NCI-H774 (cell line): Measurements from ENCODE around the gene SREBF2.

ENCODE experiments used
- DNase-seq: peaks from one replicate; lab custom pipeline; 2025; lab: John Stamatoyannopoulos, UW

The SREBF2 gene

DNA sequence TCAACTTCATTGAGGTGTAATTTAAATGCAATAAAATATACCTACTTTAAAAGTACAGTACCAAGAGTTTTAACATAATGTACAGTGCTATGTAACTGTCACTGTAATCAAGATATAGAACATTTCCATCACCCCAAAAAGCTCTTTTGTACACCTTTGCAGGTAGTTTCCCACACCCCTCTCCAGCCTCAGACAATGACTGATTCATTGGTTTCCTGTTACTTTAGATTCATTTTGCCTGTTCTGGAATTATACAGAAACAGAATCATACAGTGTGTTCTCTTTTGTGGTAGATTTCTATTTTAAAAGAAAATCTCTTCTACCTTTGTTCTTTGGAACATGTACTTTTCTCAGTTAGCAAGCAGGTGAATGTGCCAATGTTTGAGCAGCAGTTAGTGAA is 43.8 kb downstream of the SREBF2 start:
- no peak for DNase-seq

DNA sequence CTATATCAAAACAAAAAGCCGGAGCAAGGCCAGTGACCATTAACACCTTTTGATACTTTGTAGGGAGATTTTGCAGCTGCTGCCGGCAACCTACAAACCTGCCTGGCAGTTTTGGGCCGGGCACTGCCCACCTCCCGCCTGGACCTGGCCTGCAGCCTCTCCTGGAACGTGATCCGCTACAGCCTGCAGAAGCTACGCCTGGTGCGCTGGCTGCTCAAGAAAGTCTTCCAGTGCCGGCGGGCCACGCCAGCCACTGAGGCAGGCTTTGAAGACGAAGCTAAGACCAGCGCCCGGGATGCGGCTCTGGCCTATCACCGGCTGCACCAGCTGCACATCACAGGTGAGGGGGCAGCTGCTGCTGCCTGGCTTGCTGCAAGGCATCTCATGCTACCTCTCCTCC is 47.7 kb downstream of the SREBF2 start:
- no peak for DNase-seq

DNA sequence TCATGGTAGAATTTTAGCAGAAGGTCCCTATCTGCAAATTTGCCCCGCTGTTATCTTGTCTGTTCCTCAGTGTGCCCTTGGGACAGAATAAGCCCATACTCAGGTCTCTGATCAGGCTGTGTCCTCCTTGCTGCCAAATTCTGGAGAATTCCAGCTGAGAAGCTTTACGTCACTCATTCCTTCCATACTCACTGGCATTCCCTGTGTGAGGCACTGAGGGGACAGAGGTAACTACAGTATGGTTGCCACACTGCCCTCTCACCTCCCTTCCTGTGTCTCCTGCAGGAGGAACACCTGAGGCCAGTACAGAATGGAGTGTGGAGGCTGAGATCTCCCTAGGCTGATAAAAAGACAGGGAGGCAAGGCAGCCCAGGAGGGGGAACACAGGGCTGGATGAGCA is 50.5 kb downstream of the SREBF2 start:
- no peak for DNase-seq

DNA sequence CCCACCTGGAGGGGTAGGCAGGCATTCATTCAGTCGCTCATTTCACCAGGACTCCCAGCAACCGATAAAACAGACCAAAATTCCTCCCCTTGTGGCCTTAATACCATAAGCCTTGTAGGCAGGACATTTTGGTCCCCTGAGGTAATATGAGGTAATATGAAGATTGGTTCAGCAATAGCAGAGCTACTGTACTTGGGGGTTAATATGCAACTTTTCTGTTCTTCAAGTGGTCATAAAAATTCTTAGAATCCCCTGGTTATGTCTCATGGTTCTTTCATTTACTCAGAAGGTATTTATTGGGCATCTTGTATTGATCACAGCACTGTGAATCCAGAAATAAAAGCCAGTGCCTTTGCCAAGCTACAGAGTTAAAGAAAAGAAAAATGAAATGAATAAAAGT is 52.2 kb downstream of the SREBF2 start:
- no peak for DNase-seq

DNA sequence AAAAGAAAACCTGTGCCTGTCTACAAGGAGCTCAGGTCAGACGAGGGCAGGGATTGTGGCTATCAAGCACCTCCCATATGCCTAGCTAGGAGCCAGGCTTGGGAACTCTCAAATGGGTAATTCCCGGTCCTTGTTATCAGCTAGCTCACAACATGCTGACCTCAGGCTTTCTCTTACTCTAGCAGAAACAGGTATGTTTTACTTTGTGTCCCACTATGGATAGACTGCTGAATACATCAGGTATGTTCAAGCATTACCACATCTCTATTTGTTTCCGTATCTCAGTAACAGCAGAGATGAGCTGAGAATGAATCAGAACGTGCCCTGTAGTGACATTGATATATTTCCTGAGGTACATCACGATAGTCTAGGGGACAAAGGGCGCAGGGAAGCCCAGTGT is 52.6 kb downstream of the SREBF2 start:
- DNase-seq, result no peak

DNA sequence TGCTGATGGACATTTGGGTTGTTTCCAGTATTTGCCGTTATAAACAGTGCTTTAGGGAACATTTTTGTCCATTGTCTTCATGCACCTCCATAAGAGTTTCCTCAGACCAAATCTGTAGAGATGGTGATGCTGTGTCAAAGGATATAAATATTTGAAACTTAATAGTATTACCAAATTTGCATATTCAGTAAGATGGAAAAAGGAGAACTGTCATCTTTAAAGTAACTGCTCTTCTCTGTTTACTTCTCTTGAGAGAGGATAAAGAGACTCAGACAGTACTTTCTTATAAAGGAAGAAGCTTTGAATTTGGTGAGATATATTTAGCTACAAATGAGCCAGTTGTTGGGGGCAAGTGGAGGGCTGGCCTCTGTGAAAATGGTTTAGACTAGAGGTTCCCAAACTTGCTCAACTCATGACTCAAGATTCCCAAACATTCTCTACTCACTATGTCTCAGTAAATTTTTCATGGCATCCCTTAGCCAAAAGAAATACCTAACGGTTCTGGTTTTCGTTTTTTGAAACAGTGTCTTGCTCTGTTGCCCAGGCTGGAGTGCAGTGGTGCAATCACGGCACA is 55.8 kb downstream of the SREBF2 start:
- no peak for DNase-seq

DNA sequence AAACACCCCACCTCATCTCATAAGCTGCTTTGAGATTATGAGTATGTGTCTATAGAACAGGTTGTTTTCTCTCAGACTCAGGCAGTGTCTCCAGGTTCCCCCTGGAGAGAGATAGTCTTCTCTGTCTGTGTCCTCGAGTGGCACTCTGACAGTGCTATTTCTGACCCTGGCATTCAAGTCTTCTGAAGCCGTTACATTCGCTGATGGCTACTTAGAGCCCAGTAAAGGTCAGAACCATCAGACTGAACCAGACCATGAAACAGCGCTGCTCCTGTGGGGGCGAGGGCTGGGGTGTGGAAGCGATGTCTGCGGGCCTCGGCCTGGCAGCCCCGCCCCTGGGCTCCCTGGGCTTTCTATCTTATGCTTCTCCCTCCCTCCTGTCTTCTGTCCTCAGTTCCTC is 58.5 kb downstream of the SREBF2 start:
- no peak for DNase-seq

DNA sequence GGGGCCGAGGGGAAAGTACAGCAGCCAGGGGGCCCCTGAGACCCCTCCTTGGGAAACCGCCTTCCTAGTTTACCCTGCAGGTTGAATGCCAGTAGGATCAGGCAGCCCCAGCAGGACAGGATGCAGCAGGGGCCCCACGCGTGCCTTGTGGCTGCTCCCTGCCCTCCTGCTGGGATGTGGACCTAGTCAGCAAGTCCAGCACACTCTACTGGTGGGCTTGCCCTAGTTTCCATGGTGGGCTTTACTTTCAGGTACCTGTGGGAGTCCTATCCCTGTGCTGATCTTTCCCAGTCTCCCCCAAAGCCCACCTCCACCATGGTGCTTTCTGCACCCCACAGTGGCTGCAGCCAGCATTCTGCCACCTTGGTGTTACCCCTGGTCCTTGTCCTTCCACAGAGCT is 59.8 kb downstream of the SREBF2 start:
- no peak for DNase-seq

DNA sequence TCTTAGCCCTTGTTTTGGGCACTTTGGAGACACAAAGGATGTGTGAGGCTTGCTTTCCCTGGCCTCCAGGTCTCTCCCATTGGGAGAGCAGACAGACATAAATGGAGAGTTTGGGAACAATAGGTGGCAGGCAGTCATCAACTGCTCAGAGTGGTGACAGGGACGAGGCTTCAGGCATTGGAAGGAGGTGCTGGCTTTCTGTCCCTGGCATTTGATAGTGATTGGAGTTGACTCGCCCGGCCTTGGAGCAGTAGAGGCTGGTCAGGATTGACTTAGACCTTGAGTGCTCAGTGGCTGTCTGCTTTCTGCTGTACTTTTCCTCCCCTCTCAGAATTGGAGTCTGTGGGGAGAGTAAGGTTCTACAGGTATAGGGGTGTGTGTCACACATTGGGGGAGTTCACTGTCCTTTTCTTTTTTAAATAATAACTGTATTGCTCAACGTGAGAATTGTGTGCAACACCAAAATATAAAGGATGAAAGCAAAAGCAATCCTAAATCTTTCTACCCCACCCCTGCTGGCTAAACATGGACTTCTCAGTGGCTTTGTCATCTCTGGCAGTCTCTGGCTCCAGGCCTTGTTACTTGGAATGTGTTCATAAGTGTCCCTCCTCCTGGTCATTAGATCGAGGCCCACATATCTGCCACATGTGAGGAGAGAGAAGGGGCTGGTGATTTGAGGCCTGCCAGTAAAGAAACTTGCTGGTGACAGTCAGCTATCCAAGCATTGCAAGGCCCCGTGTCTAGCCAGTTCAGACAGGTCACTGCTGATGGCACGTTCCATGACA is 60.9 kb downstream of the SREBF2 start:
- no peak for DNase-seq

DNA sequence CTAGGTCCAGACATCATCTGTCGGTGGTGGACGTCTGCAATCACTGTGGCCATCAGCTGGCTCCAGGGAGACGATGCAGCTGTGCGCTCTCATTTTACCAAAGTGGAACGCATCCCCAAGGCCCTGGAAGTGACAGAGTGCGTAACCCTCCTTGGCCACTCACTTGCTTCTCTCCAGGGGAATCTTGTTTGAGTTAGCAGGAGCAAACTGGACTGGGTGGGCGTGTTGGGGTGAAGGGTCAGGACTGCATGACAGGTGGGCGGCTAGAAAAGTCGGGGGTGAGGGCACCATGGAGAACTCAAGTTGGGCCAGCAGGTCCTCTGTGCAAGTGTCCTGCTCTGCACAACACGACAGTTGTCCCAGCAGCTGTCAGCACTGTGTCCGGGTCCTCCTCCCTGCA is 65.7 kb downstream of the SREBF2 start:
- DNase-seq, result no peak

DNA sequence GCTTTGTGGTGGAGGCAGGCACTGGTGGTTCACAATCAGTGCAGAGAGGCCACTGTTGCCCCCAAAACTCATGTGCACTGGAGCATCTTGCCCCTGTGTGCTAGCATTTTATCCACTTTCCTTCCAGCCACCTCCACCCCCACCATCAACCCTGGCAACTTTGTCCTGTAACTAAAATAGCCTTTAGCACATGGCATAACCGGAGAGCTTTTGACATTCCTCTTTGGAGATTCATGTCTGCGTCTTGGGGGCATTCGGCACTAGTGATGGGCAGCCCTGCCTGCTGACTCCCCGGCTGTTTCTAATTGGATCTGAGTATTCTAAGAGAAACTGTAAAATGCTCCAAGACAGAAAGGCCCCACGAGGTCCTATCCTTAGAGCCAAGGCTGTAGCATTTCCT is 66.2 kb downstream of the SREBF2 start:
- no peak for DNase-seq

DNA sequence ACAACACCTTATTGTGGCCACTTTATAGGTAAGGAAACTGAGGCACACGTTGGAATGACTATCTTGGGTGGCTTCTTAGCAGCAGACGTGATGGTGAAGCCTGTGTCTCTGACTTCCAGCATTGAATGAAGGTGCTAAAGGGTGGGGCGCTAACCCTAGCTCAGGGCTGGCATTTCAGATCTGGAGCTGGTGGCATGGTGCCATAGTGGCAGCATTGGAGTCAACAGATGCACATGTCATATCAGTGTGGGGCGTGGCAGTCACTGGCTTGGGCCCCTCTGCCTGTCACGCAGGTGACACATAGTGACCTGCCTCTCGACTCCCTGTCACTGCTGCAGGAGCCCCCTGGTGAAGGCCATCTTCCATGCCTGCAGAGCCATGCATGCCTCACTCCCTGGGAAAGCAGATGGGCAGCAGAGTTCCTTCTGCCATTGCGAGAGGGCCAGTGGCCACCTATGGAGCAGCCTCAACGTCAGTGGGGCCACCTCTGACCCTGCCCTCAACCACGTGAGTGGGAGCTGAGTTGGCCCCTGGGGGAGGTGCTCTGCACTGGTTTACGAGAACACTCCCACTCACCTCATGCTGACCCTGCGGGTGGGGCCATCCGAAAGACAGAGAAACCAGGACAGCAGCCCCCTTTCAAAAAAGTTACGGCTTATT is 67.2 kb downstream of the SREBF2 start:
- DNase-seq, result no peak

DNA sequence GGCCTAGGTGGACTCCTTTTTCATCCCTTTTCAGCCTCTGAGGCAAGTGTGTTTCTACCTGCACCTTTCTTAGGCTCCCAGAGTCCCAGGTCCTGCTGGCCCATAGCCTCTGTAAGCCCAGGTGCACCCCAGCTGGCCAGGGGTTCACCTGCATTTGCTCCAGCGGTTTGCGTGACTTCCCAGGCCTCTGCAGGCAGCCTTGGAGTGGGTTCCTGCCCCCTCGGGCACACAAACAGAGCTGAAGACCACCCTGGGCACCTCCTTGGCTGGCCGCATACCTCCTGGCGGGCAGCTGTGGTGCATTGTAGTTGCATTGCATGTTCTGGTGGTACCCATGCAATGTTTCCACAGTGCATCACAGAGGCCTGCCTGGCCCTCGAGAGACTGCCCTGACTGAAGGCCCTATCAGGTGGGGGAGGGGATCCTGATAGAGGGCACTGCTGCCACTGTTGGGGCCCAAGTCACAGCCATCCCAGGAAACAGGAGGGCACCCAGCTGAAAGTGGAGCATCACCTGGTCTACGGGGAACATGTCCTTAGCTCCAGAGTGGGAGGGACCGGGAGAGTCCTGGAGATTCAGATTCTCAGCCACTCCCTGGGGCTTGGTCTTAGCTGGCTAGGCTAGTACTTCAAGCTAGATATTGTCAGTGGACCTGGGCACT is 67.9 kb downstream of the SREBF2 start:
- DNase-seq, result no peak

DNA sequence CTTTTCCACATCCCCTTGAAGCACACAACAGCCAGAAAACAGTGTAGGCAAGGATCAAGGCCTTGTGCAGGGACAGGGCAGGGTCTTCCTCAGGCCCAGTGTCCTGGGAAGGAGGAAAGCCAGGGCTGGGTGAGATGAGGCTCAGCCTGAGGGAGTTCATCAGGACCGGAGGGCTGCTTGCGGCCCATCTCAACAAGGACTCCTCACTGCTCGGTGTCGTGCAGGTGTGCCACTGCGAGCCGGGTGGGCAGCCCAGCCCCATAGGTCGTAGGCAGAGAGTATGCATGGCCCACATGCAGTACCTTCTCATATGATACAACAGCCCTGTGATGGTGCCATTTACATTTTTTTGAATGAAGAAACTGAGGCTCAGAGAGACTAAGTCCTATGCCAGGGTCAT is 69.1 kb downstream of the SREBF2 start:
- DNase-seq, result no peak

DNA sequence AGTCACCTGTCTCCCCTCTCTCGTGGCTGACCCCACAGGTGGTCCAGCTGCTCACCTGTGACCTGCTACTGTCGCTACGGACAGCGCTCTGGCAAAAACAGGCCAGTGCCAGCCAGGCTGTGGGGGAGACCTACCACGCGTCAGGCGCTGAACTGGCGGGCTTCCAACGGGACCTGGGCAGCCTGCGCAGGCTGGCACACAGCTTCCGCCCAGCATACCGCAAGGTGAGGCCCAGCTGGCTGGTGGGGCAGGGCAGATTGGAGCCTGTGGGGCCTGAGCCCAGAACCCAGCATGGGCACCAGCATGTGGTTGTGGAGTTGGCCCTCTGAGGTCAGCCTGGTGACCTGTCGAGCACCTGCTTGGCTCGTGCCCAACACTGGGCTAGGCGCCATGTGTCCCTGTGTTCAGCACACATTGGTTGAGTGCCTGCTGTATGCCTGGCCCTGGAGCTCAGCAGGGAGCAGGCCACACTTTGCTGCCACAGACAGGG is 70.1 kb downstream of the SREBF2 start:
- DNase-seq, result no peak

DNA sequence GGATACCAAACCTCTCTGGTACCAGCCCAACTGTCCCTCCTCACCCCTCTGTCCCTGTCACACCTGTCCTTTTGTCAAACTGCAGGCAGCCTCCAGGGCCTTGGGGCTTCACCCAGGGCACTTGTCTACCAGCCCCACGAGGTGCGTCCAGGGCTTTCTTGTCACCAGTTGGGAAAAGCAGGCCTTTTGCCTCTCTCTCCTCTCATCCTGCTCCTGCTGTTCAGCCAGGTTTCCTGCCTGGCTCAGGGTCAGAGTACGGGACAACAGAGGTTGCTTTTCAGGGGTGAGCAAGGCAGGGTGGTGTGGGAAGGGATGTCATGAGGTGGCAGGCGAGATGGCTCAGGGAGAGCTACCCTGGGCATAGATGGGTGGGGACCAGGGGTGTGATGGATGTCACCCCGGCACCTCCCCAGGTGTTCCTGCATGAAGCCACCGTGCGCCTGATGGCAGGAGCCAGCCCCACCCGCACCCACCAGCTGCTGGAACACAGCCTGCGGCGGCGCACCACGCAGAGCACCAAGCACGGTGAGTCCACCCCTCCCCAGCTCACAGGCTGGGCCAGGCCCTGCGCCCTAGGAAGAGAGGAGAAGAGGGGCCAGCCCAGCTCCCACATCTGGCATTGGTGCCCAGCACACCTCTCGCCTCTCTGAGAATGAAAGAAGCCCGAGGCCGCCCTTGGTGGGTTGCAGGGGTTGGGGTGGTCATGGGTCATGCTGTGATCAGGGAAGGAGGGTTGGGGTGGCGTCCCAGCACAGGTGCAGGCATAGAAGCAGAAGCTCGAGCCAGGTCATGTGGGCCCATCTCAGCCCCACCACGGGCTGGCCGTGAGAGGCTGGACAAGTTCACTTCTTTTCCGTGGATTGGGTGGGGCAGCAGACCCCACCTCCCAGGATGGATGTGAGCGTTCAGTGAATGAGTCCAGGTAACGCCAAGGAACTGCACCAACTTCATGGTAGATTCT is 71.8 kb downstream of the SREBF2 start:
- no peak for DNase-seq

DNA sequence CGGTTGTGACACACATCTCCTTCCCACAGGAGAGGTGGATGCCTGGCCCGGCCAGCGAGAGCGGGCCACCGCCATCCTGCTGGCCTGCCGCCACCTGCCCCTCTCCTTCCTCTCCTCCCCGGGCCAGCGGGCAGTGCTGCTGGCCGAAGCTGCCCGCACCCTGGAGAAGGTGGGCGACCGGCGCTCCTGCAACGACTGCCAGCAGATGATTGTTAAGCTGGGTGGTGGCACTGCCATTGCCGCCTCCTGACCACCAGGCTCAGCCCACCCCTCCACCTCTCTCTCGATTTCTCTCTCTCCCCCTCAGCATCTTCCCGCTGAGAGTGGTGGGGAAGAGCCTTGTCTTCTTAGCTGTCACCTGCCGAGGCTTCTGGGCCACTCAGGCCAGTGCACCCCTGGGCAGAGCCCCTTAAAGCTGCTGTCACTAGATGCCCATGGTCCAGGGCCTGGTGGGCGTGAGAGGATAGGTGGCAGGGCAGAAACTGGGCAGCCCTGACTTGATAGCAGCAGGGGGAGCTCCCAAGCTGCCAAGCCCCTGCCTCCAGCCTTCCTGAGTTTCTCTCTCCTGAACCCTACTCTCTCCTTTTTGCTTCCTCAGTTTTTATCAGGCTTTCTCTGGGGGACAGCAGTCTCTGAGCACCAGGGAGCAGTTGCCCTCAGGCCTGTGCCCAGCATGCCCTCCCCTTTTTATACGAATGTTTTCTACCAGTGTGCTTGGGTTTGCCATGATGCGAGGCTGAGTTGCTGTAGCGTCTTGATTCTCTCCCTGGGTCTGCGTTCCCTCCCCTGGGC is 72.7 kb downstream of the SREBF2 start:
- no peak for DNase-seq

DNA sequence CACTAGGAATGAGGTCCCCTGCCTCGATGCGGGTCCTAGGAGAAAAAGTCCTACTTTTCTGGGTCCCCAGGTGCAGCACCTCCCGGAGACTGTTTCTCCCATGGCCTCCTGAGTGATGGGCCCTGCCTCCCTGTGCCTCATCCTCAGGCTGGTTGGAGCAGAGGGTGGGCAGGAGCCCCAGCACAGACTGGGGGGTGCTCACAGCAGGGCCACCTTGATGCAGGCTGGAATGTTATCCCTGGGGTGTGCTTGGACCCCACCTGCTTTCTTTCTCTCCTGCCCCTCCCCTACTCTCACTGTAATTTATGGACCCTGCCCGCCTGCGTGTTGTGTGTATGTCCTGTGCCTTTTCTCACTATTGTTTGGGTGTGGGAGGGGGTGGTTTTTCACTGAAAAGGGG is 73.9 kb downstream of the SREBF2 start:
- no peak for DNase-seq

DNA sequence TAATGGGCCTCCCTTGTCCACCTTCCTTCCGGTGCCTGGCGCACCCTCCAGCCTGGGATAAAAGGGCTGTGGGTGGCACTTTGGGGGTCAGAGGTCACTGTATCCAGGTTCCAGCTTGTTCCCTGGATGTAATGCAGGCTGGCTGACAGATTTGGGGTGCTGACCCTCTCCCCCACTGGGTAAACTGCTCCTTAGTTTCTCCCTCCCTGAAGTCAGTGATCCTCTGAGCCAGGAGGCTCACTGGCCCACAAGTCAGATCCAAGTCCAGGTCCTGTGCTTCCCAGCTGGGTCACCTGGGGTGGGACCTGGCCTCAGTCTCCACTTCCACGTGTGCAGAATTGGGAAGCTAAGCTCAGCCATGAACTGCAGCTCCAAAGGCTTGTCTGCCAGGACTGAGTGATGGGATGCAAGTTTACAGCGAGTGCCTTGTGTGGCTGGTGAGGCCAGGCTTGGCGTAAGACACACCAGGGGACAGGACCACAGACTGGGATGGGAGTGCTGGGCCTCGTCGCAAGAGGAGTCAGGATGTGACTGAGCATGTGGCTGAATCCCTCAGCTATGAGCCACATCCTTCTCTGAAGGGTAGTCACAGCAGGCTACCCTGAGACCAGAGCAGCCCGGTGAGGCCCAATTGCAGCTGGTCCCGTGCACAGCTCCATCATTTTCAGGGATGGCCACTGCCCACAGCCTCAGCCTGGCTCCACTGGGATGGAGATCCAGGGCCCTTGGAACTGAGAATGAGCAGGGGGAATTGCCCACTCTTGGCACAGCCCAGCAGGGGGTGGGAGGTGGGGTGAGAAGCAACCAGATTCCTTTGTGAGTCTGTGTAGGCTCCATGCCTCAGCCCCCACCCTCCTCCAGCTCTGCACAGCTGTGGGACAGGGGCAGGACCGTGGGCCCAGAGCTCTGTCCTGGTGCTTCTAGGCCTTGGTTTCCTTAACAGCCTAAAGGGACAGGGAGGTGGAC is 74.8 kb downstream of the SREBF2 start:
- no peak for DNase-seq
